H1 (cell line): ENCODE measurements around the gene CEBPB. TPM values are rescaled to one million over a fixed set of nuclear protein-coding genes. Genes with fewer than 3 reads are reported as not detected.

ENCODE experiments used
- CEBPB ChIP-seq: IDR thresholded peaks from 2 replicates; pipeline ENCODE4 v1.6.1; 2012; ENCODE audit warnings: low read depth, low read length
- CHD2 ChIP-seq: IDR thresholded peaks from 2 replicates; pipeline ENCODE4 v1.6.1; 2012; ENCODE audit warnings: low read length, improper control_type of control experiment
- SRF ChIP-seq: IDR thresholded peaks from 2 replicates; pipeline ENCODE4 v1.6.1; 2011; ENCODE audit warnings: mild to moderate bottlenecking, low read depth, low read length, moderate library complexity
- TAF1 ChIP-seq: IDR thresholded peaks from 2 replicates; pipeline ENCODE4 v1.6.1; 2011; ENCODE audit warnings: mild to moderate bottlenecking, low read depth, low read length
- TEAD4 ChIP-seq: IDR thresholded peaks from 2 replicates; pipeline ENCODE4 v1.6.1; 2012; ENCODE audit warnings: low read depth, low read length, inconsistent platforms, mixed read lengths
- polyA plus RNA-seq, 7 experiments: library from polyadenylated mRNA; depleted of rRNA in 3 of 7; stranded (reverse) in 5 of 7; unstranded in 2 of 7; fragments of >200 nt in 5 of 7; fragments of 200-250 nt in 2 of 7; gene quantifications; 1 replicate in 5 of 7; 2 replicates in 1 of 7; 4 replicates in 1 of 7; pipeline versions ENCODE4 v1.2.1 to v1.2.3, GENCODE V29; 2011 to 2013; ENCODE audit warnings: missing spikeins in 2 of 7, mixed read lengths in 2 of 7
- total RNA-seq: library from RNA; stranded (reverse); fragmentation: NEBNext Ultra II Directional; extraction: Animal tissue kit (Norgen Biotek cat#: 25700); gene quantifications from 2 replicates; pipeline ENCODE4 v1.2.1, GENCODE V29; 2021
- TF ChIP-seq, protein P1 (sequence below): IDR thresholded peaks from 2 replicates; pipeline ENCODE4 v1.6.1; 2012; ENCODE audit warnings: inconsistent platforms

Gene CEBPB
- total and polyA plus RNA-seq, 2 of the 8 experiments (the other 6 are each of a cell fraction or from before 2014, with no cell fraction given), result 7.1 to 24.1 TPM

DNA sequence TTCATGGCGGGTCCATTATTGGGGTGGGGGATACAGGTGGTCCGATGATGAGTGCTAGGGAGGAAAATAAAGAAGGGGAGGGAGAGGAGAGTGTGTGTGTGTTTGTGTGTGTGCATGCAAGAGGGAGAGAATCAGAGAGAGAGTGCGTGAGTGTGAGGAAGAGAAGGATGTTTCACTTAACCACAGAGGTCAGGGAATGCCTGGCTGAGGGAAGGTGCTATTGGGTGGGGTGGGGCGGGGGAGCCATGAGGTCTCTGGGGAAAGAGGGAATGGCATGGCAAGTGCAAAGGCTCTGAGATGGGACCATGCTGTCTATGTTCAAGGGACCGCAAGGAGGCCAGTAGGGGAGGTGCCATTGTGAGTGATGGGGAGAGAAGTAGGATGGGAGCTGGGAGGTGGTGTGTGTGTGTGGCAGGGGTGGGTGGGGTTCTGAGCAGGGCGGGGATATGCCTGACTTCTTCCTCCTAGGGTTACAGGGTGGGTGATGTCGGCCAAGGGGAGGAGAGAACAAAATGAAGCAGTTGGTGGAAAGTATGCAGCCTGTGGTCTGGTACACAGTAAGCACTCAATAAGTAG lies 23.0 kb downstream of the CEBPB start (continued):
- TF ChIP-seq CEBPB, result no peak
- TF ChIP-seq TAF1, result no peak
- TF ChIP-seq, protein P1, sequence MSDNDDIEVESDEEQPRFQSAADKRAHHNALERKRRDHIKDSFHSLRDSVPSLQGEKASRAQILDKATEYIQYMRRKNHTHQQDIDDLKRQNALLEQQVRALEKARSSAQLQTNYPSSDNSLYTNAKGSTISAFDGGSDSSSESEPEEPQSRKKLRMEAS, result no peak
- no peak for TF ChIP-seq CHD2
- TF ChIP-seq SRF, result no peak
- no peak for TF ChIP-seq TEAD4
